GM23338 (cell line): Measurements from ENCODE around the gene SLC37A1. TPM values are rescaled to one million over a fixed set of nuclear protein-coding genes. Genes with fewer than 3 reads are reported as not detected.

ENCODE experiments used
- ATAC-seq: fragments of 200-7000 bp; cut with Tn5 transposase; 3 replicates; pipeline ENCODE4 v1.9.1; 2020
- DNase-seq: peaks from one replicate; pipeline ENCODE4 v3.0.0-alpha.2; 2015; ENCODE audit warnings: low spot score
- H2AFZ ChIP-seq: fragments of 200-600 bp; sonication (generic); 2 replicates; pipeline ENCODE4 v1.8.0; 2016; ENCODE audit warnings: antibody characterized with exemption, mild to moderate bottlenecking, moderate library complexity
- H3F3A ChIP-seq: fragments of 200-600 bp; sonication (generic); replicated peaks from 2 replicates; pipeline ENCODE4 v1.8.0; 2017; ENCODE audit warnings: antibody characterized with exemption, mixed run types, low read depth
- H3K27ac ChIP-seq: fragments of 200-600 bp; sonication (generic); 2 replicates; pipeline ENCODE4 v1.6.1; 2016; ENCODE audit warnings: low read depth
- H3K27me3 ChIP-seq: fragments of 200-600 bp; sonication (generic); 2 replicates; pipeline ENCODE4 v1.8.0; 2016; ENCODE audit warnings: mild to moderate bottlenecking, mixed run types, moderate library complexity; ENCODE audit not compliant: insufficient read depth
- H3K36me3 ChIP-seq: fragments of 200-600 bp; sonication (generic); 2 replicates; pipeline ENCODE4 v1.8.0; 2016; ENCODE audit warnings: mild to moderate bottlenecking; ENCODE audit not compliant: insufficient read depth
- H3K4me1 ChIP-seq: fragments of 200-600 bp; sonication (generic); 2 replicates; pipeline ENCODE4 v1.8.0; 2016; ENCODE audit warnings: mild to moderate bottlenecking, moderate library complexity; ENCODE audit not compliant: insufficient read depth
- H3K4me2 ChIP-seq: fragments of 200-600 bp; sonication (generic); 2 replicates; pipeline ENCODE4 v1.7.1; 2017; ENCODE audit warnings: mixed run types
- H3K4me3 ChIP-seq: fragments of 200-600 bp; sonication (generic); 2 replicates; pipeline ENCODE4 v1.6.1; 2016; ENCODE audit warnings: mixed run types
- H3K79me2 ChIP-seq: fragments of 200-600 bp; sonication (generic); replicated peaks from 2 replicates; pipeline ENCODE4 v1.8.0; 2017; ENCODE audit warnings: mild to moderate bottlenecking; ENCODE audit not compliant: insufficient read depth
- H3K9me2 ChIP-seq: fragments of 200-600 bp; sonication (generic); 2 replicates; pipeline ENCODE4 v1.8.0; 2017; ENCODE audit not compliant: insufficient read depth
- H4K20me1 ChIP-seq: fragments of 200-600 bp; sonication (generic); replicated peaks from 2 replicates; pipeline ENCODE4 v1.8.0; 2017; ENCODE audit warnings: mild to moderate bottlenecking; ENCODE audit not compliant: insufficient read depth
- H3K27ac Mint-ChIP-seq: 2 replicates; pipeline ENCODE4 v1.8.0; 2020; ENCODE audit warnings: inconsistent platforms, mild to moderate bottlenecking, moderate library complexity, mixed read lengths
- H3K27me3 Mint-ChIP-seq: 3 replicates; pipeline ENCODE4 v1.8.0; 2022; ENCODE audit warnings: low read depth, mild to moderate bottlenecking, moderate library complexity, mixed read lengths, inconsistent platforms; ENCODE audit not compliant: insufficient read depth, poor library complexity
- H3K36me3 Mint-ChIP-seq: 3 replicates; pipeline ENCODE4 v1.8.0; 2021; ENCODE audit warnings: low read depth, mild to moderate bottlenecking, inconsistent platforms, moderate library complexity, mixed read lengths
- H3K4me1 Mint-ChIP-seq: 3 replicates; pipeline ENCODE4 v1.8.0; 2020; ENCODE audit warnings: mild to moderate bottlenecking, inconsistent platforms, mixed read lengths
- H3K4me3 Mint-ChIP-seq: 3 replicates; pipeline ENCODE4 v1.8.0; 2021; ENCODE audit warnings: moderate library complexity, mild to moderate bottlenecking, inconsistent platforms, mixed read lengths
- H3K9me3 Mint-ChIP-seq: 3 replicates; pipeline ENCODE4 v1.8.0; 2020; ENCODE audit warnings: moderate library complexity, mild to moderate bottlenecking, inconsistent platforms, mixed read lengths
- CREB1 ChIP-seq: fragments of 250-450 bp; sonication (Bioruptor Pico); IDR thresholded peaks from 2 replicates; pipeline ENCODE4 v1.5.0; 2020; ENCODE audit warnings: low read depth, mild to moderate bottlenecking, moderate library complexity
- EZH2 ChIP-seq: fragments of 200-600 bp; sonication (generic); IDR thresholded peaks from one replicate; pipeline ENCODE4 v1.8.0; 2017; ENCODE audit warnings: antibody characterized with exemption, mild to moderate bottlenecking, low read depth; ENCODE audit not compliant: unreplicated experiment
- NANOG ChIP-seq: IDR thresholded peaks from 2 replicates; pipeline ENCODE4 v1.6.1; 2016; ENCODE audit warnings: antibody characterized with exemption, borderline replicate concordance
- STAT1 ChIP-seq: IDR thresholded peaks from one replicate; pipeline ENCODE4 v1.6.1; 2016; ENCODE audit warnings: antibody characterized with exemption; ENCODE audit not compliant: unreplicated experiment
- ZNF114 ChIP-seq: fragments of 250-450 bp; sonication (Bioruptor Pico); IDR thresholded peaks from 2 replicates; pipeline ENCODE4 v1.5.0; 2020; ENCODE audit warnings: mild to moderate bottlenecking, moderate library complexity
- ZNF331 ChIP-seq: fragments of 250-450 bp; sonication (Bioruptor Pico); IDR thresholded peaks from 2 replicates; pipeline ENCODE4 v1.5.0; 2020; ENCODE audit warnings: low read depth, mild to moderate bottlenecking, moderate library complexity
- polyA plus RNA-seq: library from polyadenylated mRNA; unstranded; fragments of >200 nt; fragmentation: Nextera tagmentation; extraction: Ambion mirVana; gene quantifications from 2 replicates; pipeline ENCODE4 v1.2.1, GENCODE V29; 2016
- total RNA-seq: library from RNA; depleted of rRNA; stranded (reverse); fragments of >200 nt; shearing (Covaris generic); gene quantifications from 2 replicates; pipeline ENCODE4 v1.2.3, GENCODE V29; 2014
- TF ChIP-seq, protein P1 (sequence below): fragments of 250-450 bp; sonication (Bioruptor Pico); IDR thresholded peaks from 2 replicates; pipeline ENCODE4 v1.5.0; 2020; ENCODE audit warnings: mild to moderate bottlenecking, moderate library complexity
- TF ChIP-seq, protein P2 (sequence below), 2 experiments: fragments of 200-600 bp in 1 of 2; sonication (generic) in 1 of 2; conservative IDR thresholded peaks; 2 replicates each; pipeline versions ENCODE4 v1.5.1 to v1.6.1; 2016 to 2017; ENCODE audit warnings: antibody characterized with exemption in 2 of 2, low read depth in 2 of 2, mild to moderate bottlenecking in 2 of 2, moderate library complexity in 1 of 2
- TF ChIP-seq, protein P3 (sequence below): IDR thresholded peaks from one replicate; pipeline ENCODE4 v1.6.1; 2018; ENCODE audit warnings: antibody characterized with exemption; ENCODE audit not compliant: unreplicated experiment
- TF ChIP-seq, protein P4 (sequence below): IDR thresholded peaks from 2 replicates; pipeline ENCODE4 v1.6.1; 2016; ENCODE audit warnings: antibody characterized with exemption

SLC37A1 gene
- total and polyA plus RNA-seq, 2 experiments from 2014 or later: 14.0 to 30.3 TPM

DNA sequence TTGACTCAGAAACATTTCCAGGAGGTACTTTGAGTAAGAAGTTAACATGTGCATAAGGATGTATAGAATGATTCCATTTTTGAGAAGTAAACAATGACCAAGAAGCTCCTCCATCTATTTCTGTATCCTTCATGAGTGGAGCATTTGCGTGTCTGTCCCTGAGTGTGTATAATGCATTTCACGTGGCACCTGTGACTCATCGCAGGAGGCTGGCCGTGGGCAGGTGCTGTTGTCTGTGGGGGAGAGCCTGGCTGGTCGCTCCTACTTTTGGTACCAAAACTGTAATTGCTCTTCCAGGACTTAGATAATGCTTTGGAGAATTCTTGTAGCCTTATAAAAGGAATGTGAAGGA is 16.5 kb downstream of the SLC37A1 start:
- Histone ChIP-seq H3F3A (peaks cover 2% of the 10 kb centered on the region; the same call in 1 of the 2 replicates), H3K27me3 (no peaks in the 10 kb centered on the region), H3K36me3 (peaks cover 6% of the 10 kb centered on the region; the same call in 1 of the 2 replicates), H3K9me2 (no peaks in the 10 kb centered on the region), H3K4me3 (no peak overlapping the region), H3K4me1 (peaks cover 12% of the 10 kb centered on the region; the same call in 1 of the 2 replicates), H3K27ac (no peak overlapping the region), H4K20me1 (peaks cover 8% of the 10 kb centered on the region), H3K4me2 (no peak overlapping the region), H3K79me2 (peaks cover 23% of the 10 kb centered on the region), H2AFZ (no peak overlapping the region)
- peaks cover 10% of the 10 kb centered on the region for H3K27me3 Mint-ChIP-seq
- DNase-seq (no peak), ATAC-seq (no peak)
- peaks cover 37% of the 10 kb centered on the region for H3K4me1 Mint-ChIP-seq
- H3K27ac Mint-ChIP-seq: peak overlapping the region; percentile 30
- peaks cover 15% of the 10 kb centered on the region for H3K36me3 Mint-ChIP-seq
- TF ChIP-seq, protein P1, sequence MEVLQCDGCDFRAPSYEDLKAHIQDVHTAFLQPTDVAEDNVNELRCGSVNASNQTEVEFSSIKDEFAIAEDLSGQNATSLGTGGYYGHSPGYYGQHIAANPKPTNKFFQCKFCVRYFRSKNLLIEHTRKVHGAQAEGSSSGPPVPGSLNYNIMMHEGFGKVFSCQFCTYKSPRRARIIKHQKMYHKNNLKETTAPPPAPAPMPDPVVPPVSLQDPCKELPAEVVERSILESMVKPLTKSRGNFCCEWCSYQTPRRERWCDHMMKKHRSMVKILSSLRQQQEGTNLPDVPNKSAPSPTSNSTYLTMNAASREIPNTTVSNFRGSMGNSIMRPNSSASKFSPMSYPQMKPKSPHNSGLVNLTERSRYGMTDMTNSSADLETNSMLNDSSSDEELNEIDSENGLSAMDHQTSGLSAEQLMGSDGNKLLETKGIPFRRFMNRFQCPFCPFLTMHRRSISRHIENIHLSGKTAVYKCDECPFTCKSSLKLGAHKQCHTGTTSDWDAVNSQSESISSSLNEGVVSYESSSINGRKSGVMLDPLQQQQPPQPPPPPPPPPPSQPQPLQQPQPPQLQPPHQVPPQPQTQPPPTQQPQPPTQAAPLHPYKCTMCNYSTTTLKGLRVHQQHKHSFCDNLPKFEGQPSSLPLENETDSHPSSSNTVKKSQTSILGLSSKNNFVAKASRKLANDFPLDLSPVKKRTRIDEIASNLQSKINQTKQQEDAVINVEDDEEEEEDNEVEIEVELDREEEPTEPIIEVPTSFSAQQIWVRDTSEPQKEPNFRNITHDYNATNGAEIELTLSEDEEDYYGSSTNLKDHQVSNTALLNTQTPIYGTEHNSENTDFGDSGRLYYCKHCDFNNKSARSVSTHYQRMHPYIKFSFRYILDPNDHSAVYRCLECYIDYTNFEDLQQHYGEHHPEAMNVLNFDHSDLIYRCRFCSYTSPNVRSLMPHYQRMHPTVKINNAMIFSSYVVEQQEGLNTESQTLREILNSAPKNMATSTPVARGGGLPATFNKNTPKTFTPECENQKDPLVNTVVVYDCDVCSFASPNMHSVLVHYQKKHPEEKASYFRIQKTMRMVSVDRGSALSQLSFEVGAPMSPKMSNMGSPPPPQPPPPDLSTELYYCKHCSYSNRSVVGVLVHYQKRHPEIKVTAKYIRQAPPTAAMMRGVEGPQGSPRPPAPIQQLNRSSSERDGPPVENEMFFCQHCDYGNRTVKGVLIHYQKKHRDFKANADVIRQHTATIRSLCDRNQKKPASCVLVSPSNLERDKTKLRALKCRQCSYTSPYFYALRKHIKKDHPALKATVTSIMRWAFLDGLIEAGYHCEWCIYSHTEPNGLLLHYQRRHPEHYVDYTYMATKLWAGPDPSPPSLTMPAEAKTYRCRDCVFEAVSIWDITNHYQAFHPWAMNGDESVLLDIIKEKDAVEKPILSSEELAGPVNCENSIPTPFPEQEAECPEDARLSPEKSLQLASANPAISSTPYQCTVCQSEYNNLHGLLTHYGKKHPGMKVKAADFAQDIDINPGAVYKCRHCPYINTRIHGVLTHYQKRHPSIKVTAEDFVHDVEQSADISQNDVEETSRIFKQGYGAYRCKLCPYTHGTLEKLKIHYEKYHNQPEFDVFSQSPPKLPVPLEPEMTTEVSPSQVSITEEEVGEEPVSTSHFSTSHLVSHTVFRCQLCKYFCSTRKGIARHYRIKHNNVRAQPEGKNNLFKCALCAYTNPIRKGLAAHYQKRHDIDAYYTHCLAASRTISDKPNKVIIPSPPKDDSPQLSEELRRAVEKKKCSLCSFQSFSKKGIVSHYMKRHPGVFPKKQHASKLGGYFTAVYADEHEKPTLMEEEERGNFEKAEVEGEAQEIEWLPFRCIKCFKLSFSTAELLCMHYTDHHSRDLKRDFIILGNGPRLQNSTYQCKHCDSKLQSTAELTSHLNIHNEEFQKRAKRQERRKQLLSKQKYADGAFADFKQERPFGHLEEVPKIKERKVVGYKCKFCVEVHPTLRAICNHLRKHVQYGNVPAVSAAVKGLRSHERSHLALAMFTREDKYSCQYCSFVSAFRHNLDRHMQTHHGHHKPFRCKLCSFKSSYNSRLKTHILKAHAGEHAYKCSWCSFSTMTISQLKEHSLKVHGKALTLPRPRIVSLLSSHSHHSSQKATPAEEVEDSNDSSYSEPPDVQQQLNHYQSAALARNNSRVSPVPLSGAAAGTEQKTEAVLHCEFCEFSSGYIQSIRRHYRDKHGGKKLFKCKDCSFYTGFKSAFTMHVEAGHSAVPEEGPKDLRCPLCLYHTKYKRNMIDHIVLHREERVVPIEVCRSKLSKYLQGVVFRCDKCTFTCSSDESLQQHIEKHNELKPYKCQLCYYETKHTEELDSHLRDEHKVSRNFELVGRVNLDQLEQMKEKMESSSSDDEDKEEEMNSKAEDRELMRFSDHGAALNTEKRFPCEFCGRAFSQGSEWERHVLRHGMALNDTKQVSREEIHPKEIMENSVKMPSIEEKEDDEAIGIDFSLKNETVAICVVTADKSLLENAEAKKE (CRISPR knock-in tag): no peak
- TF ChIP-seq NANOG (no peak), ZNF331 (no peak), ZNF114 (CRISPR knock-in tag) (no peak), CREB1 (no peak), STAT1 (no peak), EZH2 (no peak)
- TF ChIP-seq, protein P2, sequence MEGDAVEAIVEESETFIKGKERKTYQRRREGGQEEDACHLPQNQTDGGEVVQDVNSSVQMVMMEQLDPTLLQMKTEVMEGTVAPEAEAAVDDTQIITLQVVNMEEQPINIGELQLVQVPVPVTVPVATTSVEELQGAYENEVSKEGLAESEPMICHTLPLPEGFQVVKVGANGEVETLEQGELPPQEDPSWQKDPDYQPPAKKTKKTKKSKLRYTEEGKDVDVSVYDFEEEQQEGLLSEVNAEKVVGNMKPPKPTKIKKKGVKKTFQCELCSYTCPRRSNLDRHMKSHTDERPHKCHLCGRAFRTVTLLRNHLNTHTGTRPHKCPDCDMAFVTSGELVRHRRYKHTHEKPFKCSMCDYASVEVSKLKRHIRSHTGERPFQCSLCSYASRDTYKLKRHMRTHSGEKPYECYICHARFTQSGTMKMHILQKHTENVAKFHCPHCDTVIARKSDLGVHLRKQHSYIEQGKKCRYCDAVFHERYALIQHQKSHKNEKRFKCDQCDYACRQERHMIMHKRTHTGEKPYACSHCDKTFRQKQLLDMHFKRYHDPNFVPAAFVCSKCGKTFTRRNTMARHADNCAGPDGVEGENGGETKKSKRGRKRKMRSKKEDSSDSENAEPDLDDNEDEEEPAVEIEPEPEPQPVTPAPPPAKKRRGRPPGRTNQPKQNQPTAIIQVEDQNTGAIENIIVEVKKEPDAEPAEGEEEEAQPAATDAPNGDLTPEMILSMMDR (conservative IDR thresholded peaks at IDR 0.05; ENCODE audit: low read depth in 2 of 2): no peak
- TF ChIP-seq, protein P3, sequence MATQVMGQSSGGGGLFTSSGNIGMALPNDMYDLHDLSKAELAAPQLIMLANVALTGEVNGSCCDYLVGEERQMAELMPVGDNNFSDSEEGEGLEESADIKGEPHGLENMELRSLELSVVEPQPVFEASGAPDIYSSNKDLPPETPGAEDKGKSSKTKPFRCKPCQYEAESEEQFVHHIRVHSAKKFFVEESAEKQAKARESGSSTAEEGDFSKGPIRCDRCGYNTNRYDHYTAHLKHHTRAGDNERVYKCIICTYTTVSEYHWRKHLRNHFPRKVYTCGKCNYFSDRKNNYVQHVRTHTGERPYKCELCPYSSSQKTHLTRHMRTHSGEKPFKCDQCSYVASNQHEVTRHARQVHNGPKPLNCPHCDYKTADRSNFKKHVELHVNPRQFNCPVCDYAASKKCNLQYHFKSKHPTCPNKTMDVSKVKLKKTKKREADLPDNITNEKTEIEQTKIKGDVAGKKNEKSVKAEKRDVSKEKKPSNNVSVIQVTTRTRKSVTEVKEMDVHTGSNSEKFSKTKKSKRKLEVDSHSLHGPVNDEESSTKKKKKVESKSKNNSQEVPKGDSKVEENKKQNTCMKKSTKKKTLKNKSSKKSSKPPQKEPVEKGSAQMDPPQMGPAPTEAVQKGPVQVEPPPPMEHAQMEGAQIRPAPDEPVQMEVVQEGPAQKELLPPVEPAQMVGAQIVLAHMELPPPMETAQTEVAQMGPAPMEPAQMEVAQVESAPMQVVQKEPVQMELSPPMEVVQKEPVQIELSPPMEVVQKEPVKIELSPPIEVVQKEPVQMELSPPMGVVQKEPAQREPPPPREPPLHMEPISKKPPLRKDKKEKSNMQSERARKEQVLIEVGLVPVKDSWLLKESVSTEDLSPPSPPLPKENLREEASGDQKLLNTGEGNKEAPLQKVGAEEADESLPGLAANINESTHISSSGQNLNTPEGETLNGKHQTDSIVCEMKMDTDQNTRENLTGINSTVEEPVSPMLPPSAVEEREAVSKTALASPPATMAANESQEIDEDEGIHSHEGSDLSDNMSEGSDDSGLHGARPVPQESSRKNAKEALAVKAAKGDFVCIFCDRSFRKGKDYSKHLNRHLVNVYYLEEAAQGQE: no peak
- TF ChIP-seq, protein P4, sequence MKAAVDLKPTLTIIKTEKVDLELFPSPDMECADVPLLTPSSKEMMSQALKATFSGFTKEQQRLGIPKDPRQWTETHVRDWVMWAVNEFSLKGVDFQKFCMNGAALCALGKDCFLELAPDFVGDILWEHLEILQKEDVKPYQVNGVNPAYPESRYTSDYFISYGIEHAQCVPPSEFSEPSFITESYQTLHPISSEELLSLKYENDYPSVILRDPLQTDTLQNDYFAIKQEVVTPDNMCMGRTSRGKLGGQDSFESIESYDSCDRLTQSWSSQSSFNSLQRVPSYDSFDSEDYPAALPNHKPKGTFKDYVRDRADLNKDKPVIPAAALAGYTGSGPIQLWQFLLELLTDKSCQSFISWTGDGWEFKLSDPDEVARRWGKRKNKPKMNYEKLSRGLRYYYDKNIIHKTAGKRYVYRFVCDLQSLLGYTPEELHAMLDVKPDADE: no peak
- no peaks in the 10 kb centered on the region for H3K9me3 Mint-ChIP-seq
- no peak overlapping the region for H3K4me3 Mint-ChIP-seq
